Measurements from ENCODE around the gene CREM. TPM values are rescaled to one million over a fixed set of nuclear protein-coding genes. Genes with fewer than 3 reads are reported as not detected.

Gene CREM
- total and polyA plus RNA-seq, 4 donors, result 26.8 to 44.7 (median 38.3) TPM

GRCh38 chr10:35212856-35213255, 86.2 kb downstream of the CREM start:
- 45 to 50% methylated on average over 6 of the region's 6 CpGs for WGBS, 2 donors
- Histone ChIP-seq H3K9me3 (ENCODE audit: control insufficient read depth in 4 of 4, insufficient read depth in 3 of 4, low read length in 3 of 4) (no peaks in the 10 kb centered on the region), H3K9ac (ENCODE audit: insufficient read depth in 1 of 2, low read length in 2 of 2) (no peak overlapping the region), H3K27ac (ENCODE audit: low read depth in 1 of 2, low read length in 1 of 2) (no peak overlapping the region), H3K4me1 (ENCODE audit: control insufficient read depth in 5 of 5, insufficient read depth in 5 of 5, low read length in 5 of 5) (peaks cover 0 to 20% (median 4%) of the 10 kb centered on the region in 5 donors), H3K27me3 (ENCODE audit: control insufficient read depth in 3 of 3, insufficient read depth in 3 of 3, low read length in 2 of 3) (no peaks in the 10 kb centered on the region), H3K36me3 (ENCODE audit: control insufficient read depth in 4 of 4, insufficient read depth in 4 of 4, low read length in 4 of 4) (peaks cover 0 to 5% (median 2%) of the 10 kb centered on the region in 4 donors), H3K4me3 (no peak overlapping the region)
- no peak for TF ChIP-seq CTCF (IDR thresholded peaks at IDR 0.05; ENCODE audit: control extremely low read depth, extremely low read depth)
- no peak for ATAC-seq (ENCODE audit: insufficient read depth, low FRiP score)
- DNase-seq, result peak in 1 of 3 donors; percentile 47

GRCh38 chr10:35213699-35214098, 87.1 kb downstream of the CREM start:
- WGBS, 2 donors, result 96 to 98% methylated on average over 7 of the region's 7 CpGs

GRCh38 chr10:35214607-35215020, 88.0 kb downstream of the CREM start:
- no peak overlapping the region for H3K27ac ChIP-seq (ENCODE audit: low read depth in 1 of 2, low read length in 1 of 2)
- WGBS, 2 donors, result 94% methylated on average over 19 of the region's 19 CpGs
- no peaks in the 10 kb centered on the region for H3K27me3 ChIP-seq (ENCODE audit: control insufficient read depth in 3 of 3, insufficient read depth in 3 of 3, low read length in 2 of 3)
- no peak for TF ChIP-seq CTCF (IDR thresholded peaks at IDR 0.05; ENCODE audit: control extremely low read depth, extremely low read depth)
- H3K4me3 ChIP-seq, result no peak overlapping the region
- H3K36me3 ChIP-seq (ENCODE audit: control insufficient read depth in 4 of 4, insufficient read depth in 4 of 4, low read length in 4 of 4), result peaks cover 0 to 4% (median 2%) of the 10 kb centered on the region in 4 donors
- no peaks in the 10 kb centered on the region for H3K9me3 ChIP-seq (ENCODE audit: control insufficient read depth in 4 of 4, insufficient read depth in 3 of 4, low read length in 3 of 4)
- DNase-seq, result no peak
- peaks cover 0 to 26% (median 4%) of the 10 kb centered on the region in 5 donors for H3K4me1 ChIP-seq (ENCODE audit: control insufficient read depth in 5 of 5, insufficient read depth in 5 of 5, low read length in 5 of 5)
- ATAC-seq (ENCODE audit: insufficient read depth, low FRiP score), result no peak
- no peak overlapping the region for H3K9ac ChIP-seq (ENCODE audit: insufficient read depth in 1 of 2, low read length in 2 of 2)

More at GRCh38 chr10:35213699-35214098, 87.1 kb downstream of the CREM start:
- peaks cover 0 to 26% (median 4%) of the 10 kb centered on the region in 5 donors for H3K4me1 ChIP-seq (ENCODE audit: control insufficient read depth in 5 of 5, insufficient read depth in 5 of 5, low read length in 5 of 5)
- H3K36me3 ChIP-seq (ENCODE audit: control insufficient read depth in 4 of 4, insufficient read depth in 4 of 4, low read length in 4 of 4), result peaks cover 0 to 5% (median 2%) of the 10 kb centered on the region in 4 donors
- ATAC-seq (ENCODE audit: insufficient read depth, low FRiP score), result no peak
- no peaks in the 10 kb centered on the region for H3K9me3 ChIP-seq (ENCODE audit: control insufficient read depth in 4 of 4, insufficient read depth in 3 of 4, low read length in 3 of 4)
- no peak for DNase-seq
- H3K27ac ChIP-seq (ENCODE audit: low read depth in 1 of 2, low read length in 1 of 2), result no peak overlapping the region
- H3K27me3 ChIP-seq (ENCODE audit: control insufficient read depth in 3 of 3, insufficient read depth in 3 of 3, low read length in 2 of 3), result no peaks in the 10 kb centered on the region
- no peak overlapping the region for H3K9ac ChIP-seq (ENCODE audit: insufficient read depth in 1 of 2, low read length in 2 of 2)
- no peak for TF ChIP-seq CTCF (IDR thresholded peaks at IDR 0.05; ENCODE audit: control extremely low read depth, extremely low read depth)
- H3K4me3 ChIP-seq, result no peak overlapping the region

GRCh38 chr10:35215107-35215506, 88.5 kb downstream of the CREM start:
- Histone ChIP-seq H3K27ac (ENCODE audit: low read depth in 1 of 2, low read length in 1 of 2) (no peak overlapping the region), H3K9me3 (ENCODE audit: control insufficient read depth in 4 of 4, insufficient read depth in 3 of 4, low read length in 3 of 4) (no peaks in the 10 kb centered on the region), H3K4me3 (no peak overlapping the region), H3K27me3 (ENCODE audit: control insufficient read depth in 3 of 3, insufficient read depth in 3 of 3, low read length in 2 of 3) (no peaks in the 10 kb centered on the region), H3K9ac (ENCODE audit: insufficient read depth in 1 of 2, low read length in 2 of 2) (no peak overlapping the region), H3K36me3 (ENCODE audit: control insufficient read depth in 4 of 4, insufficient read depth in 4 of 4, low read length in 4 of 4) (peaks cover 0 to 4% (median 2%) of the 10 kb centered on the region in 4 donors), H3K4me1 (ENCODE audit: control insufficient read depth in 5 of 5, insufficient read depth in 5 of 5, low read length in 5 of 5) (peaks cover 0 to 26% (median 4%) of the 10 kb centered on the region in 5 donors)
- TF ChIP-seq CTCF (IDR thresholded peaks at IDR 0.05; ENCODE audit: control extremely low read depth, extremely low read depth), result no peak
- no peak for DNase-seq
- no peak for ATAC-seq (ENCODE audit: insufficient read depth, low FRiP score)
- 79 to 88% methylated on average over 3 of the region's 3 CpGs for WGBS, 2 donors
